ENCODE measurements around the gene ZNF785. TPM values are rescaled to one million over a fixed set of nuclear protein-coding genes. Genes with fewer than 3 reads are reported as not detected.
"Not testable (repeated sequence)": the region's sequence is repeated elsewhere in the genome, so short reads cannot be mapped to it uniquely, and the experiment has no call there.

Gene ZNF785
- total RNA-seq, 1 donor from 2014 or later = 7.6 TPM

DNA sequence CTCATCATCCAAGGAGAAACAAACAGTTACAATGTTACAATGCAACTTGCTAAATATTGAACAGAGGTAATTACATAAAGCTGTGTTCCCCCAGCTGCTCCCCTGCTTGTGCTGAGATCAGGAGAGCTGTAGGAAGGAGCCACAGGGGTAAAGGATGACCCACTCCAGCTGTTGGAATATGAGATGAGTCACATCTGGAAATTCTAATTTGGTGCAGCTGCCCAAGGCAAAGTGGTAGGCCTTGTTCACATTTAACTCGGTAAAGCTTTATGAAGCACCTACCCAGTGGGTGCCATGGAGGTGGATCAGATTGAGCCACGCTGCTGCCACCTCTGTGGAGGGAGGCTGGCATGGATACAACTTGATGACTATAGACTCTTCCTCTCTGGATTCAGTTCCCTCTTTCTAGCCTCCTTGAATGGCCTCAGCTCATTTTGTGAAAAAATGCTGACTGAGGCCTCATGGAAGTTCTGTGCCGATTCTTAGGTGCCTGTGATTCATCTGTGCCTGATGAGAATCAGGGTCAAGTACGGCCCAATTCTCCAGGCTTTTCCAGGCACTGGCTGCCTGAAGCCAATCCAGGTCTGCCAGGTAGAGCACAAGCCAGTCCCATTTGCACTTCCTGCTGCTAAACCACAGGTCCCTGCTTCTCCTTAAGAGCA, 17.2 kb upstream of the ZNF785 start:
- H3K4me3 ChIP-seq (ENCODE audit: low read depth, low read length) = no peak overlapping the region
- no peak for DNase-seq (ENCODE audit: low read depth)
- TF ChIP-seq CTCF (conservative IDR thresholded peaks at IDR 0.05; ENCODE audit: low read depth, low read length) = no peak

- DNase-seq (ENCODE audit: low read depth) = no peak
- H3K4me3 ChIP-seq (ENCODE audit: low read depth, low read length) = no peak overlapping the region
- no peak for TF ChIP-seq CTCF (conservative IDR thresholded peaks at IDR 0.05; ENCODE audit: low read depth, low read length)
Observed at GRCh38 chr16:30601966-30602365, 16.5 kb upstream of the ZNF785 start.

DNA sequence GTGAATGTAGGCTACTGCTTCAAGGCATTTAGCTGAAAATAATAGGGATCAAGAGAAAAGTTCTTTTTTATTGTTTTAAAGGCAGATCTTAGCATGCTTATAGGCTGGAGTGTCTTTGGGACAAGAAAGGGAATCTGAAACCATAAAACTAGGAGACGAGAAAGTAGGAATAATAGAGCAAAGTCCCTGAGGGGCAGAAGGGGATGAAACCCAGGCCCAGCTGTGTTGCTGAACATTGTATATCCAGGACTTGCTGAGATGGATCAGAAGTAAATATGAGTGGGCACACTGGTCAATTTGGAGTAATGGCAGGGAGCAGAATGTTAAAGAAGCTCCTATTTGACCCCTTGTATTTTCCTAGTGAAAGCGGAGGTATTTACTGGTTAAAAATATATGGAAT, 15.4 kb upstream of the ZNF785 start:
- DNase-seq (ENCODE audit: low read depth) = no peak
- H3K4me3 ChIP-seq (ENCODE audit: low read depth, low read length) = no peak overlapping the region
- TF ChIP-seq CTCF (conservative IDR thresholded peaks at IDR 0.05; ENCODE audit: low read depth, low read length) = no peak

DNA sequence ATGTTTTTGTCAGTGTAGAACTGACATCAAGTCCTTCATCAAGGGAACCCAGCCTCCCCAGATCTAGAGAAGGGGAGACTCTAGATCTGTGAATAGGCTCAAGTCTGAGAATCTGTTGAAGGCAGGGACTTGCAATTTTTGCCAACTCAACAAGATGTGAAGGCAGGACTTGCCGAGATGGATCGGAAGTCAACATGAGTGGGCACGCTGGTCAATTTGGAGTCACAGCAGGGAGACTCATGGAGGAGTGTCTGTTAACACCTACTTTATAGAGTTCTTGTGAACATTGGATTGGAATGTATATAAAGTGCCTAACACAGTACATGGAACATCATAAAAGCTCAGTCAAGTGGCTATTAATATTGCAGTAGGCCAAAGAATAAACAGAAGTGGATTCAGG, 14.7 kb upstream of the ZNF785 start:
- TF ChIP-seq CTCF (conservative IDR thresholded peaks at IDR 0.05; ENCODE audit: low read depth, low read length) = no peak
- no peak overlapping the region for H3K4me3 ChIP-seq (ENCODE audit: low read depth, low read length)
- DNase-seq (ENCODE audit: low read depth) = no peak

- TF ChIP-seq CTCF (conservative IDR thresholded peaks at IDR 0.05; ENCODE audit: low read depth, low read length) = no peak
- no peak for DNase-seq (ENCODE audit: low read depth)
- no peak overlapping the region for H3K4me3 ChIP-seq (ENCODE audit: low read depth, low read length)
Observed at GRCh38 chr16:30592871-30593270, 7.4 kb upstream of the ZNF785 start.

DNA sequence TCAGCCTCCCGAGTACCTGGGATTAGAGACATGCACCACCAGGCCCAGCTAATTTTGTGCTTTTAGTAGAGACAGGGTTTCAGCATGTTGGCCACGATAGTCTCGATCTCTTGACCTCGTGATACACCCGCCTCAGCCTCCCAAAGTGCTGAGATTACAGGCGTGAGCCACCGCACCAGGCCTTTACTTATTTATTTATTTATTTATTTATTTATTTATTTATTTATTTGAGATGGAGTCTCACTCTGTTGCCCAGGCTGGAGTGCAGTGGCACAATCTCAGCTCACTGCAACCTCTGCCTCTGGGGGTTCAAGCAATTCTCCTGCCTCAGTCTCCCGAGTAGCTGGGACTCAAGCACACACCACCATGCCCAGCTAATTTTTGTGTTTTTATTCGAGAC, 5.4 kb upstream of the ZNF785 start:
- not testable (repeated sequence) for H3K4me3 ChIP-seq (ENCODE audit: low read depth, low read length); DNase-seq (ENCODE audit: low read depth)

DNA sequence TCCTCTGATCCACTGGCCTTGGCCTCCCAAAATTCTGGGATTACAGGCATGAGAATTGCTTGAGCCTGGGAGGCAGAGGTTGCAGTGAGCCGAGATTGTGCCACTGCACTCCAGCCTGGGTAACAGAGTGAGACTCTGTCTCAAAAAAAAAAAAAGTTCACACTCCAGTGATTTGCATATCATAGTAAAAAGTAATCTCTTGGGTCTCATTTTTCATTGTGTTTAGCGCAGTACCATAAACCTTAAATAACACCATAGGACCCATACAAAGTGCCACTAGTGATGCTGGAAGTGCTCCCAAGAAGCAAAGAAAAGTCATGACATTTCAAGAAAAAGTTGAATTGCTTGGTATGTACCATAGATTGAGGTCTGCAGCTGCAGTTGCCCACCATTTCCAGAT, 4.1 kb upstream of the ZNF785 start:
- H3K4me3 ChIP-seq (ENCODE audit: low read depth, low read length); DNase-seq (ENCODE audit: low read depth): not testable (repeated sequence)

- no peak for DNase-seq (ENCODE audit: low read depth)
- H3K4me3 ChIP-seq (ENCODE audit: low read depth, low read length) = no peak overlapping the region
- no peak for TF ChIP-seq CTCF (conservative IDR thresholded peaks at IDR 0.05; ENCODE audit: low read depth, low read length)
Observed at GRCh38 chr16:30588651-30589050, 3.2 kb upstream of the ZNF785 start.

All from epithelial cell of proximal tubule (primary cell).